Measurements from ENCODE around the gene ZBTB45.

DNA sequence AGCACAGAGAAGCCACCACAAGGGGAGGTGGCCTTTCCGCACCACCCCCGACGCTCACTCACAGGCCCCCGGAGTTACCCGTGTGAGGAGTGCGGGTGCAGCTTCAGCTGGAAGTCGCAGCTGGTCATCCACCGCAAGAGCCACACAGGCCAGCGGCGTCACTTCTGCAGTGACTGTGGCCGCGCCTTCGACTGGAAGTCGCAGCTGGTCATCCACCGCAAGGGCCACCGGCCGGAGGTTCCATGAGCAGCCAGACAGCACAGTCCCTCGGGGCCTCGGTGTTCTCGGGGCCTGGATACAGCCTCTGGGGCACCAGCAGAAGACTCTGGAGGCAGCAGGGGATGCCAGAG is 39.2 kb downstream of the ZBTB45 start:
- TF ChIP-seq, protein P1, sequence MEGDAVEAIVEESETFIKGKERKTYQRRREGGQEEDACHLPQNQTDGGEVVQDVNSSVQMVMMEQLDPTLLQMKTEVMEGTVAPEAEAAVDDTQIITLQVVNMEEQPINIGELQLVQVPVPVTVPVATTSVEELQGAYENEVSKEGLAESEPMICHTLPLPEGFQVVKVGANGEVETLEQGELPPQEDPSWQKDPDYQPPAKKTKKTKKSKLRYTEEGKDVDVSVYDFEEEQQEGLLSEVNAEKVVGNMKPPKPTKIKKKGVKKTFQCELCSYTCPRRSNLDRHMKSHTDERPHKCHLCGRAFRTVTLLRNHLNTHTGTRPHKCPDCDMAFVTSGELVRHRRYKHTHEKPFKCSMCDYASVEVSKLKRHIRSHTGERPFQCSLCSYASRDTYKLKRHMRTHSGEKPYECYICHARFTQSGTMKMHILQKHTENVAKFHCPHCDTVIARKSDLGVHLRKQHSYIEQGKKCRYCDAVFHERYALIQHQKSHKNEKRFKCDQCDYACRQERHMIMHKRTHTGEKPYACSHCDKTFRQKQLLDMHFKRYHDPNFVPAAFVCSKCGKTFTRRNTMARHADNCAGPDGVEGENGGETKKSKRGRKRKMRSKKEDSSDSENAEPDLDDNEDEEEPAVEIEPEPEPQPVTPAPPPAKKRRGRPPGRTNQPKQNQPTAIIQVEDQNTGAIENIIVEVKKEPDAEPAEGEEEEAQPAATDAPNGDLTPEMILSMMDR (IDR thresholded peaks at IDR 0.05; ENCODE audit: low read depth, low read length) = no peak
- TF ChIP-seq POLR2A (IDR thresholded peaks at IDR 0.05; ENCODE audit: extremely low read depth, insufficient read length) = no peak
- TF ChIP-seq, protein P2, sequence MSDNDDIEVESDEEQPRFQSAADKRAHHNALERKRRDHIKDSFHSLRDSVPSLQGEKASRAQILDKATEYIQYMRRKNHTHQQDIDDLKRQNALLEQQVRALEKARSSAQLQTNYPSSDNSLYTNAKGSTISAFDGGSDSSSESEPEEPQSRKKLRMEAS (IDR thresholded peaks at IDR 0.05; ENCODE audit: low read depth, low read length) = no peak

Data from NB4 (cell line).